IMR-90 (cell line): ENCODE results near the gene RETREG1.

ENCODE experiments used
- FOS ChIP-seq: fragments of 150-350 bp; IDR thresholded peaks from 2 replicates; pipeline ENCODE4 v1.6.1; 2016; ENCODE audit warnings: low read depth, low read length
- MAFK ChIP-seq: IDR thresholded peaks from 2 replicates; pipeline ENCODE4 v1.6.1; 2012; ENCODE audit warnings: low read depth, low read length, improper control_type of control experiment
- RCOR1 ChIP-seq: IDR thresholded peaks from 2 replicates; pipeline ENCODE4 v1.6.1; 2012; ENCODE audit warnings: mild to moderate bottlenecking, low read length, improper control_type of control experiment; ENCODE audit not compliant: insufficient replicate concordance
- TF ChIP-seq, protein P1 (sequence below): conservative IDR thresholded peaks from 2 replicates; pipeline ENCODE4 v1.5.1; 2012; ENCODE audit warnings: mild to moderate bottlenecking, low read depth, low read length, improper control_type of control experiment

DNA sequence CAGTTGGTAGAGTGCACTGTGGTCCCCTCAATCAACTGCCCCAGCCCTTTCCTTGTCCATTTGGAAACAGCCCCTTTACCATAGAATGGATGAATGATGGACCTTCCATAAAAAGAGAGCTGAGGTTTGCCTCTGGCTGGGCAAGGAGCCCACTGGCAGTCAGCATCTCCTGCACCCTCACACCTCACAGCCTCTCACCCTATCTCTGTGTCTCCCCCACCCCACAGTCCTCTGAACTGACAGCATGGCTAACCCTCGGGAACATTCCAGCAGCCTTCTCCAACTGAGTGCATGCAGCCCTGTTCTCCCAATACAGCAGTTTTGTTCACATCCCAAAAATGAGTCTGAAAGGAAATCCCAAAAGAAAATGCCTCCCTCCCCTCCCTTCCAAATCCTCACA is 51.7 kb downstream of the RETREG1 start:
- TF ChIP-seq MAFK (no peak), RCOR1 (no peak), FOS (no peak)
- TF ChIP-seq, protein P1, sequence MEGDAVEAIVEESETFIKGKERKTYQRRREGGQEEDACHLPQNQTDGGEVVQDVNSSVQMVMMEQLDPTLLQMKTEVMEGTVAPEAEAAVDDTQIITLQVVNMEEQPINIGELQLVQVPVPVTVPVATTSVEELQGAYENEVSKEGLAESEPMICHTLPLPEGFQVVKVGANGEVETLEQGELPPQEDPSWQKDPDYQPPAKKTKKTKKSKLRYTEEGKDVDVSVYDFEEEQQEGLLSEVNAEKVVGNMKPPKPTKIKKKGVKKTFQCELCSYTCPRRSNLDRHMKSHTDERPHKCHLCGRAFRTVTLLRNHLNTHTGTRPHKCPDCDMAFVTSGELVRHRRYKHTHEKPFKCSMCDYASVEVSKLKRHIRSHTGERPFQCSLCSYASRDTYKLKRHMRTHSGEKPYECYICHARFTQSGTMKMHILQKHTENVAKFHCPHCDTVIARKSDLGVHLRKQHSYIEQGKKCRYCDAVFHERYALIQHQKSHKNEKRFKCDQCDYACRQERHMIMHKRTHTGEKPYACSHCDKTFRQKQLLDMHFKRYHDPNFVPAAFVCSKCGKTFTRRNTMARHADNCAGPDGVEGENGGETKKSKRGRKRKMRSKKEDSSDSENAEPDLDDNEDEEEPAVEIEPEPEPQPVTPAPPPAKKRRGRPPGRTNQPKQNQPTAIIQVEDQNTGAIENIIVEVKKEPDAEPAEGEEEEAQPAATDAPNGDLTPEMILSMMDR: no peak
